NCI-H1694 treated with DMSO at 0.1 percent for 48 hours (cell line): ENCODE measurements around the gene FAM120B.
"Not testable (repeated sequence)": the region's sequence is repeated elsewhere in the genome, so short reads cannot be mapped to it uniquely, and the experiment has no call there.

Source experiments
- DNase-seq: peaks from one replicate; lab custom pipeline; 2025; lab: John Stamatoyannopoulos, UW

The FAM120B gene, protein sequence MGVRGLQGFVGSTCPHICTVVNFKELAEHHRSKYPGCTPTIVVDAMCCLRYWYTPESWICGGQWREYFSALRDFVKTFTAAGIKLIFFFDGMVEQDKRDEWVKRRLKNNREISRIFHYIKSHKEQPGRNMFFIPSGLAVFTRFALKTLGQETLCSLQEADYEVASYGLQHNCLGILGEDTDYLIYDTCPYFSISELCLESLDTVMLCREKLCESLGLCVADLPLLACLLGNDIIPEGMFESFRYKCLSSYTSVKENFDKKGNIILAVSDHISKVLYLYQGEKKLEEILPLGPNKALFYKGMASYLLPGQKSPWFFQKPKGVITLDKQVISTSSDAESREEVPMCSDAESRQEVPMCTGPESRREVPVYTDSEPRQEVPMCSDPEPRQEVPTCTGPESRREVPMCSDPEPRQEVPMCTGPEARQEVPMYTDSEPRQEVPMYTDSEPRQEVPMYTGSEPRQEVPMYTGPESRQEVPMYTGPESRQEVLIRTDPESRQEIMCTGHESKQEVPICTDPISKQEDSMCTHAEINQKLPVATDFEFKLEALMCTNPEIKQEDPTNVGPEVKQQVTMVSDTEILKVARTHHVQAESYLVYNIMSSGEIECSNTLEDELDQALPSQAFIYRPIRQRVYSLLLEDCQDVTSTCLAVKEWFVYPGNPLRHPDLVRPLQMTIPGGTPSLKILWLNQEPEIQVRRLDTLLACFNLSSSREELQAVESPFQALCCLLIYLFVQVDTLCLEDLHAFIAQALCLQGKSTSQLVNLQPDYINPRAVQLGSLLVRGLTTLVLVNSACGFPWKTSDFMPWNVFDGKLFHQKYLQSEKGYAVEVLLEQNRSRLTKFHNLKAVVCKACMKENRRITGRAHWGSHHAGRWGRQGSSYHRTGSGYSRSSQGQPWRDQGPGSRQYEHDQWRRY

DNA sequence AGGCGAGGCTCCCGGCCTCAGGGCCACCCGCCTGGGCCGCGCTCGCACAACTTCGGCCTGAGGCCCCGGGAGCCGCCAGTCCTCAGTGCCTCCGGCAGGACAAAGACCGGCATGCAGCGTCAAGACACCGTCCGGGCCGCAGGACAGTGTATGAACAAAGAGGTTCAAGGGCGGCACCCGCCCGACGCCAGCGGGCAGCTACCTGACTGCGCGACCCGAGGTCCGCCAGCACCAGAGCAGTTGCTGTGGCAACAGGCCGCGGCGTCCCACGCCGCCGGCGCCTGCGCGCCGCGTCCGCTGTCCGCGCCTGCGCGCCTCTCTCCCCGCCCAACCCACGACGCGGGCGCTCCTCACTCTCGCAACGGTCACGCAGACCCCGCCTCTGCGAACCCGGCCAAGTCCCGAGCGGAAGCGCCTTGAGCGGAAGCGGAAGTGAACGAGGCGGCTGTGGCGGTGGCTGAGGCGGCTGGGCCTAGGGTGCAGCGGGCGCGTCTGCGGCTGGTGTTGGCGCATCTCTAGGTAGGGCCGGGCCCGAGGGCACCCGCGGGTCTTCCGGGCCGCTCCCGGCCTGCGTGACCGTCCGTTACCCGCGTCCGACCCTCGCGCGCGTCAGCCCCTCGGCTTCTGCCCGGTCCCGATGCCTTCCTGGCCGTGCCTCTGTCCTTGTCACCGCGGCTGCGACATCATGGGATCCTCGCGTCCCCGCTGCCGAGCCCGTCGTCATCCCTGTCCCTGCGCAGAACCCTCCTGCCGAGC, at the start of gene FAM120B:
TSS of gene FAM120B (plus strand) at position 435 of the 756 bp plus-strand sequence. CDS start 10,633 bp downstream, outside the sequence.
- DNase-seq = peak; percentile 74

DNA sequence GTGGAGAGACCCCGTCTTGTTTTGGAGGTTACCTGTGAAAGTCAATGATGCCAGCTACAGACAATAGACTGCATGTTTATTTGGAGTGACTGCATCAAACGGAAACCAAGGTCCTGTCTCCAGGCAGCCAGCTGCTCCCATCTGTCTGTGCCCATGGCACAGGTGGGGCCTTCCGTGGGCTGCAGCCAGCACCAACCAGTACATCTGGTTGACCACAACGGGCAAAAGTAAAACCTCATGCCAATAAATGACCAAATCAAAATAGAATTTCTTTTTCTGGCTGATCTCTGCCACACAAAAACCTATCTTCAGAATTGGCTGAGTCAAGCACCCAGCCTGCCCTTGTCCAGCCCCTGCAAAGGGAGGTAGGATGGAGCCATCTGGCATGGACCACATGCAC, 49.2 kb upstream of the FAM120B start:
- no peak for DNase-seq

DNA sequence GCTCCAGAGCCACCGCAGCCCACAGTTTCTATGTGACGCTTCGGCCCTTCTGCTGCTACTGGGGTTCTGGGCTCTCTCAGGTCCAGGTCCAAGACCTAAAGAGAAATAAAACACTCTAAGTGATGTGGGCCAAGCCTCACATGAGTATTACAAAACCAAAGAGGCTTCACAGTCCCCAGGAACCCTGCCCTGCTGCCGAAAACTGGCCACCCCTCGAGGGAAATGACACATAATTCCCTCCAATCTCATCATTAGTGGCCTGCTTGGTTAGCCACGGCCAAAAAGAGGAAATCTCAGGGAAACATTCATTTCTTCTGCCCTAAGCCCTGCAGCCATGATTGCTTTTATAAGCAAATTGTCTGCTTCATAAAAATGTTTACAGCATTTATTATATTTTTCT, 48.2 kb upstream of the FAM120B start:
- no peak for DNase-seq

DNA sequence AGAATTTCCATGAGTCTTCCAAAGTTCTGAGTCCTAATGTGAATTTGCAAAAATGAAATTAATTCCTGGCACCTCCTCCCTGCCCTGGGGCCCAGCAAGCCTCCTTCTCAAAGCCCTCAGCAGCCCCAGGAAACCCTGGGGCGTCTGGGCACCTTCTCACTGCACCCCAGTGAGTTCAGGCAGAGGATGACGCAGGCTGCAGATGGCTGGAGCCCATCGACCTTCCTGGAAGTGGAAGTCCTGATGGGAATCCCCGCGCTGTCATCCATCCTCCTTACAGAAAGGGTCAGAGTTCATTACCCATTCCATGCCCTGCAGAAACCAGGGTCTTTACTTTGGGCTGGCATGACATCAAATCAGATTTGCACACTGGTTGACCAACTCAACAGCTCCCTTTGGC, 47.3 kb upstream of the FAM120B start:
- no peak for DNase-seq

DNA sequence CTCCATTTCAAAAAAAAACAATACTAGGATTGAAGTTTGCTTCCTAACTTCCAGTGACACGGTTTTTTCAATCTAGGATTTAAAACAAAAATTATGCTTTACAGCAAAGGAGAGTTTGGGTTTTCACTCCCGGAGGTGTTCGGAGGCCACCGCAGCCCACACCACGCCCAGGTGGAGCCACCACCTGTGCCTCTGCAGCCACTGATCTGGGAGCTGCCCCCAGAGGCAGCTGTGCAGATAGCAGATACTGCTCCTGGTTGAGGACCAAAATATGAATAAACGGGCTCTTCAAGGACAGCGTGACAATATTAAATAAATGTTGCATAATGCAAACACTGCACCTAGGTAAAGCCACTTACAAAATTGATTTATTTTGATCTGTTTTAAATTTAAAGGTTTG, 45.9 kb upstream of the FAM120B start:
- DNase-seq = no peak

DNA sequence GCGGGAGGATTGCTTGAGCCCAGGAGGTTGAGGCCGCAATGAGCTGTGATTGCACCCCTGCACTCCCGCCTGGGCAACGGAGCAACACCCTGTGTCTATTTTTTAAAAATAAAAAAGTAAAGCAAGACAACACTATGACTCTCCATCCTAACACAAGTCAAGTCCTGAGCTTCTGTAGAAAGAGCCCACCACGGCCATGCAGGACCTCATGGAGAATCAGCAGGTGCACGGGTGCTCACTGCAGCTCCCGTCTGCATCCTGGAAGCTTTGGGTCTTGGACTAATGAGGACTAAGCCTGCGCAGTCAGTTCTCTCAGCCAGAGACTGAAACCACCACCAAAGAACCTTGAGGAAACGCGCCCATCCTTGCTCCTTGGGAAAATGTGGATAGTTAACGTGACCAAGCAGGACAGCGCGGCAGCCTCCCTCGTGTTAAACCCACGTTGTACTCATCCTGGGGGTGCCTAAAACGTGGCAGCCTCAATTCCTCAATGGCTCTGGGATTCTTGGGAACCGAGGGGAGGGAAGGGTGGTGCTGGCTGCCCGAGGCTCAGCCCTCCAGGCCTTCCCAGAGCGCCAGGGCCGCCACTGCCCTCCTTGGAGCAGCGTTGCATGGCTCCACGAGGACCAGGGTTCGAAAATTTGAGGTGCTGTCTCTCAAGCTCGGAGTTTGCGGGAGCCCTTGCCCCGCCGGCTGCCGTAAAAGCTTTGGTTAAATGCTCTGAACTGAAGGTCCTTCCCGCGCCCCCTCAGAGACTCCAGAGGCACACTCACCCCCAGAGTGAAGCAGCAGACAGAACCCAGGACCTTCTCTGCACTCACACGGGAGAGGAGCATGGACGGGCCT, 44.7 kb upstream of the FAM120B start:
- DNase-seq = no peak

DNA sequence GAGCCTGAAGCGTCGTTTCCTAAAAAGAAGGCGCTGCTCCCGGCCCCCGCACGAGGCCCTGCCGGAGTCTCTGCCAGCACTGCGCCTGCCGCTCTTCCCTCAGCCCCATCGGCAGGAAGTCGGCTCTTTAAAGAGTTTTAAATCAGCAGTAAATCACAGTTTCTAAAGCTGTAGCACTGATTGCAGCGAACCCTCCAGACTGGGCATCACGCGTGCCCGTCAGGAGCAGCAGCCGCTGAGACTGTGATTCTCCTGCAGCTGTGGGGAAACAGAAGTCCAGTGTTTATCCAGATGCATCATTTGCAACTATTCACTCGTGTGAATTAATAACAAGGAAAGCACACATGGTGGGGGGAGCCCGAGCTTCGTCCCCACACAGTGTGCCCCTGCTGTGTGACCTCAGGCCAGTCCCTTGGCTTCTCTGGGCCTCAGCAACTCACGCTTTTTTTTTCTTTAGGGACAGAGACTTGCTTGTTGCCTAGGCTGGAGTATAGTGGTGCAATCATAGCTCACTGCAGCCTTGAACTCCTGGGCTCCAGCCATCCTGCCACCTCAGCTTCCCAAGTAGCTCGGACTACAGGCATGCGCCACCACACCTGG, 44.0 kb upstream of the FAM120B start:
- no peak for DNase-seq

DNA sequence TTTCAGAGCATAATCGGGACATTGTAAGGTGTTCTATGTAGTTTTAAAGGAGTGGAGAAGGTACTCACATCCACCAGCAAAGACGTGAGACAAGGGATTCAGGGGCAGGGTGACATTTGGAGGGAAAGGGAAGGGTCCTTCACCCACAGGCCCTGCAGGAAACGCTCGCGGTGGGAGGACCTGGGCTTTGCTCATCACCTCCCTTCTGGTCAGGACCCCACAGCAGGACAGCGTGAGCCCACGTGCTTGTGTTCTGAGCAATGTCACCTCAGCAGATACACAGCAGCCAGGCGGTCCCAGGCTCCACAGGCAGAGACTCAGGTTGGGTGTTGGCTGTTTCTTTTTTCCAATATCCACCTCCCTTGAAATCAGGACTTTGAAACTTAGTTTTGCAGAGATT, 43.1 kb upstream of the FAM120B start:
- DNase-seq = no peak

DNA sequence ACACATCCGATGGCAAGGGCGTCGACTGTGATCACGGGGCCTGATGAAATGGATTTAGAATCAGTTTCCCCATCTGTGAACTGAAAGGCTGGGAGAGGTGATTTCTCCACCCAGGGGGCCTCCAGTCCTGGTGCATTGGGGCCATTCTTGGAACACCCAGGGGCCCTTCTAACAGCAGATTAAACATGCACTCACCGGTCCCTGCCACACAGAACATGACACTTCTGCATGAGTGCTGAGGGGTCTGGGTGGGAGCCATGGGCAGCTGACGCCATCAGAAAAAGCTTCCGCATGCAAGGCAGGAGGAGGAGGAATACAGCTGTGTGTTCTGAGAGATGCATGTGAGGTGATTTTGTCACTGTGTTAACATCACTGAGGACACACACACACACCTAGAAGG, 42.5 kb upstream of the FAM120B start:
- DNase-seq = no peak

DNA sequence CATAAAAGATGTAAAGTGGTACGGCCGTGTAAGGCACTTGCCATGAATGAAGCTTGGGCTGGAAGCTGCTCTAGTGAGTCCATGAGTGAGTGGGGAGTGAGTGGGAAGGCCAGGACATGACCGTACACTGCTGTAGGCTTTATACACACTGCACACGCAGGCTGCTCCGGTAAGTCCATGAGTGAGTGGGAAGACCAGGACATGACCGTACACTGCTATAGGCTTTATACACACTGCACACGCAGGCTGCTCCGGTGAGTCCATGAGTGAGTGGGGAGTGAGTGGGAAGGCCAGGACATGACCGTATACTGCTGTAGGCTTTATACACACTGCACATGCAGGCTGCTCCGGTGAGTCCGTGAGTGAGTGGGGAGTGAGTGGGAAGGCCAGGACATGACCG, 41.9 kb upstream of the FAM120B start:
- not testable (repeated sequence) for DNase-seq

DNA sequence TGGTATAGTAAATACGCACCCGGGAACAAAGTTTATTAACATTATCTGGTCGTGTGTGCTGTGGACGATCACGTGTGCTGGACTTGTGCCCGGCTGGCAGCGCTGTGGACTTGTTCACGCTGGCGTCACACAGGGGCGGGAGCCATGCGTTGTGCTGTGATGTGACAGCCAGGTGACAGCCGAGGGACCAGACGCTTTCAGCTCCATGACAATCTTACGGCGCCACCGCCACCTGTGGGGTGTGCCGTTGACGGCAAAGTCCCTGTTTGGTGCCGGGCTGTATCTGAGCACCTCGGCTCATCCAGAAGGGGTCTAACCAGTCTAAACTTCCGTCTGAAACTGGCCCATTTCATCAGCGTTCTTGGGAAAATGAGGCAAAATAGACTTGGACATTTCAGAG, 40.9 kb upstream of the FAM120B start:
- DNase-seq = no peak

DNA sequence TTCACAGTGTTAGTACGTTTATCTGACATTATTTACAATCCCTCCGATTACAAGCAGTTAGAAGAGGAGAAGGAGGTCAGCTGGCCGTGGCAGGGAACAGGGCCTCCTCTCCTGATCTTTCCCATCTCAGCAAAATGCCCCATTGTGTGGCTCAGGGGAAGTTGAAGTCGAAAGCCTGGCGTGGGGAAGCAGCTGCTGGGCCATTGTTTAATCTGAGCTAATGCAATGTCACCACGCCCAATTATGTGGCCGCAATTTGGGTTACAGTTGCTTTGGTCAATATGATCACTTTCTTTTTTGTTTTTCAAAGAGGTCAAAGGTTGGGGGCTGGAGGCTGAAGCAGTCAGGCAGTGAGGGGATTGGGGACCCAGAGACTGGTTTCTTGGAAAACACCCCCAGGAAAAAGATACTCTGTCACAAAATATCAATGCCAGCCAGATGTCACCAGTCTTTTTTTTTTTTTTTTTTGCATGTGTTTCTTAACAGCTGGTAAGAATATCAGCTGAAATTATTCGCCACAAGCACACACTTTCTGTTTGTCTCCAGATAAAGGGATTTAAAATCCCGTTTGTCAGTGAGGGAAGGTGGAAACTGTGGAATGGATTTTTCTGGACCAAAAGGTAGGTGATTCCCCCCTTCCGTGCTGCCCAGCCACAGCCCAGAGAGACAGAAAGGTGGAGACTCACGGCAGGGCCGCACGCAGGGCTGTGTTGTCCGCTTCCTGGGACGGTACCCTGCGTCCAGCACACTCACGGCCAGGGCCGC, 40.3 kb upstream of the FAM120B start:
- no peak for DNase-seq

DNA sequence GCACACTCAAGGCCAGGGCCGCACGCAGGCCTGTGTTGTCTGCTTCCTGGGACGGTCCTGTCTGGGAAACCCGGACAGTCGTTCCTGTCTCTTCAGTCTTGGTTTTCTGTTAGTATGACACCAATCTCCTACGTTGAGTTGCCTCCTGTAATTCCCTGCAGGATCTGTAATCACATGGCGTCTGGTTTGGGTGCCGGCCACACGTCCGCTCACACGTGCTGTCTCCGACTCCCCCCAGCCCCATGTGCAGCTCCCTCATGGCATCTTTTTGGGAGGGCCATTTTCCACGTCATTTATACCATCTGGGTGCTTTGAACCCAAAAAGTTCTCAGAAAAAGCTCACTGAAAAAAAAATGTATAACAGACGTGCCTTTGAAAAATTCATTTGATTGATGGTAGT, 38.9 kb upstream of the FAM120B start:
- no peak for DNase-seq

DNA sequence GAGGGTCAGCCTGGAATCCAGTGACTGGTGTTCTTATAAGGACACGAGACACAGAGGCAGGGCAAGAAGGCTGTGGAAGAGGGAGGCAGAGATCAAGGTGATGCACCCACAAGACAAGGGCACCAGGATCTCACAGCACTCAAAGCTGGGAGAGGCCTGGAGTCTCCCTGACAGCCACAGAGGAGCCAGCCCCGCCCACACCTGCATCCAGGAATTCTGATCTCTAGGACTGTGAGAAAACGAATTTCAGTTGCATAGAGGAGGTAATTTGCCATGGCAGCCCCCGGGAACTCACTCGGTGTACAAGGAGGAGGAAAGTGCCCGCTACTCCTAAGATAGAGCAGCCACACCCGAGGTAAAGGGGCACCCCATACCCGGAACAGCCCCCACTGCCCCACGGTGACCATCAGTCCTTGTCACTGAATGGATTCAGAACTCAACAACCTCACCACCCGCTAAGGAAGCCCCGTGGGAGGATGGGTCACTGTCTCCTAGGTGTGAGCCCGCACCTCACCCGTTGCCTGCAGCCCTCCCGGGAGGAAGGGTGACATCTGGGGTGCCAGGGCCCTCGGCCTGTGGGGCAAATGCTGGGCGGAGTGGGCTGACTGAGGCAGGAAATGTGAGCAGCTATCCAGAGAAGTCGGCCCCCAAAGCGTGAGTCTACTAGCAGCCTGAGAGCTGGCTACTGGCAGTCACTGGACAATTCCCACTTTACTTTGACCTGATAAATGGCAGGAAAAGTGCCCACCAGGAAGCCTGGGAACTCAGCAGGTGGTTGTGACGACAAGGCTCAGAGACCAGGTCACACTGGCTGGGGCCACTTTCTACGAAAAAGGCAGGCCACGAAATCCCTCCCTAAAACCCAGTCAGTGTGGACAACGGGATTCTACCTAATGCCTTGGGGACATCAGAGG, 38.1 kb upstream of the FAM120B start:
- no peak for DNase-seq

DNA sequence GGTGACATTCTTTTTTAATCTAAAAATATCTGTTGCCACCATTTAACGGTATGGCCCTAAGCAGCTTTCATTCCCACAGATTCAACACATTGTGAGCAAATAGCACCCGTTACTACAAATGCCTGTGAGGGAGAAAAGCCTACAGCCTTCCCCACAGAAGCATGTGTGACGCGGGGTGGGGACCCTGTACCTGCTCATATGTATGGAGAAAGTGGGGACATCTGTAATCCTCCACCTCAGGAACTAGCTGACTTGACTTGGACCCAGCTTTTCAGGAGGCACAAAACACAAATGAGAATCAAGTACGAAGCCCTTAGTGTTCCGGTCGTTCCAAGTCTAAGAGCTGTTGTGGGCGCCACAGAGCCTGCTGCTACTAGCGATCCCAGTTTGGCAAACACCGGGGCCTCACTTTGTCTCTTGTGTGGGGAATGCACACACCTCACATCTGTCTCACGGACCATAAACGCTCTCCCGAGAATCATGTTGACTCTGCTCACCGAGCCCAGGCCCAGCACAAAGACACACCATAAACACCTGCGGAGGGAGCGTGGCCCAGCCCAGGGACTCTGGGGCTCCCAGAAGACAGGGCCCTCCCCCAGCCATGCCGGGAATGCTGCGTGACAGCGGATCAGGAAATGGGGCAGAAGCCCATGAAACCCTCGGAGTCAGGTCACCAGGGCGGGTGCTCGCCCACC, 37.3 kb upstream of the FAM120B start:
- DNase-seq = peak; percentile 37

DNA sequence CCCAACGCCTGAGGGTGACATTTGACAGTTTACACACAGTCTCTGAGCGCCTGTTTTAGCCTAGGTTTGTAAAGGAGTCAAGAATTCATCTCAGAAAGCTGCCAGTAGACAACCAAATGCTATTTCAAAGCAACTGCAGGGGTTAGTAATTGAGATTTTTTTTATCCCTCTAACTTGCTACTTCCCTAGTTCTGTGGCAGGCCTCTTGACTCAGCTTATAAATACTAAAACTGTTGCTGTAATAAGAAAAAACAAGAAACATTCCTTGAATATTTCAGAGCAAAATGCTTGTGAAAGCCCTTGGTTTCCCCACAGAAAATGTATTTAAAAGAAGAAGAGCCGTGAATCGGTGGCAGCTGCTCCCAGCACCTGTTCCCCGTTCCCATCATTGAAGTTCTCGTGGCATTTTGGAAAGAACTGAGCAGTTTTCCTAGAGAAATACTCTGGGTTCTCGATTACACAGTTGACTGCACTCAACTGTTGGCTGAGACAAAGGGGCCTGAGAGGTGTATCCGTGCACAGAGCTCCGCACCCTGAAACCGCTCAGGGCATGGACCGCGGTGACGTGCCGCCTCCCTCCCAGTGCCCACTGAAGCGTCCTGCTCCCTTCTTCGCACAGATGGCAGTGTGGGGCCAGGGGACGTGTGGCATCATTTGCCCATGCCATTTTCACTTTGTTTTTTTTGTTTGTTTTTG, 36.6 kb upstream of the FAM120B start:
- peak; percentile 61 for DNase-seq

DNA sequence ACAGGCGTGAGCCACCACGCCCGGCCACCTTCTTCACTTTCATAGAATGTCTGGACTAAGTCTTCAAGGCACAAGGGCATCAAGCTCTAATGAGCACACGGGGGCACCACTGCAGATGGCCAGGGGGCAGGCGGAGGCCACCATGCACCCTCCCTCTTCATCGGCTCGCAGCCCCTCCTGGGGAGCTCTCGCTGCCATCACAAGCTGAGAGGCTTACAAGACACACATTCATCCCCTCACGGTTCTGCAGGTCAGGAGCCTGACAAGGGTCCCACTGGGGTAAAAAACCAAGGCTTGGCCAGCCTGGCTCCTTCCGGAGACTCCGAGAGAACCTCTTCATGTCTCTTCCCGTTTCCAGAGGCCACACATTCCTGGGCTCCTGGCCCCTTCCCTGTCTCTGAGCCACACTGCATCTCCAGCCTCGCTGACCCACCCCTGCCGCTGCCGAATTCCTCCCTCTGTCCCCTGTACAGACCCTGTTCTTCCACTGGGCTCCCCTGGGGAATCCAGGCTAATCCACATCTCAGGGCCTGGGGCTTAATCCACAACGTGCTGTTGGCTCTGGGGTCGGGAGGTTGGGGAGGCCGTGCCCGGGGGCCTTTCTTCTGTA, 35.5 kb upstream of the FAM120B start:
- DNase-seq = no peak
